A172 (cell line): Measurements from ENCODE around the gene IGFBP2. TPM values are rescaled to one million over a fixed set of nuclear protein-coding genes. Genes with fewer than 3 reads are reported as not detected.

ENCODE experiments used
- DNase-seq: peaks from one replicate; pipeline ENCODE4 v3.0.0-alpha.2; 2015; ENCODE audit warnings: low spot score
- total RNA-seq: library from RNA; depleted of rRNA; stranded (reverse); fragments of >200 nt; shearing (Covaris generic); gene quantifications from 2 replicates; pipeline ENCODE4 v1.2.3, GENCODE V29; 2014

Gene IGFBP2
- total RNA-seq, 1 experiment from 2014 or later = 56.6 TPM

GRCh38 chr2:216615298-216616082 lies 17.7 kb upstream of the IGFBP2 start:
- DNase-seq = no peak

- DNase-seq = no peak
These were observed 17.0 kb upstream of the IGFBP2 start for GRCh38 chr2:216616083-216616678.

- DNase-seq = no peak
These were observed 15.9 kb upstream of the IGFBP2 start for GRCh38 chr2:216617159-216617815.

GRCh38 chr2:216618785-216619184 lies 14.4 kb upstream of the IGFBP2 start:
- no peak for DNase-seq

GRCh38 chr2:216619411-216620393 lies 13.5 kb upstream of the IGFBP2 start:
- no peak for DNase-seq

GRCh38 chr2:216620786-216621185 lies 12.4 kb upstream of the IGFBP2 start:
- DNase-seq = no peak

GRCh38 chr2:216621292-216621691 lies 11.9 kb upstream of the IGFBP2 start:
- DNase-seq = no peak

- no peak for DNase-seq
These were observed 10.7 kb upstream of the IGFBP2 start for GRCh38 chr2:216622526-216622925.

GRCh38 chr2:216624251-216624650 lies 9.0 kb upstream of the IGFBP2 start:
- no peak for DNase-seq

- DNase-seq = no peak
These were observed 6.9 kb upstream of the IGFBP2 start for GRCh38 chr2:216626168-216626874.

GRCh38 chr2:216626875-216627245 lies 6.4 kb upstream of the IGFBP2 start:
- DNase-seq = no peak

- DNase-seq = no peak
These were observed 3.4 kb upstream of the IGFBP2 start for GRCh38 chr2:216629784-216630183.

GRCh38 chr2:216632346-216632951 lies 771 bp upstream of the IGFBP2 start:
- no peak for DNase-seq

GRCh38 chr2:216633616-216634369 lies 573 bp downstream of the IGFBP2 start:
- DNase-seq = no peak

- DNase-seq = no peak
These were observed 1.3 kb downstream of the IGFBP2 start for GRCh38 chr2:216634370-216635148.

- DNase-seq = no peak
These were observed 2.0 kb downstream of the IGFBP2 start for GRCh38 chr2:216635171-216635570.

GRCh38 chr2:216635701-216636550 lies 2.7 kb downstream of the IGFBP2 start:
- no peak for DNase-seq
